DND-41 (cell line): ENCODE measurements around the gene ANAPC4.

ENCODE experiments used
- EZH2 ChIP-seq: IDR thresholded peaks from 3 replicates; pipeline ENCODE4 v1.6.1; 2012; ENCODE audit warnings: borderline replicate concordance, low read depth, mild to moderate bottlenecking, moderate library complexity, low read length, inconsistent platforms; ENCODE audit not compliant: severe bottlenecking
- TF ChIP-seq, protein P1 (sequence below): IDR thresholded peaks from 2 replicates; pipeline ENCODE4 v1.5.1; 2012; ENCODE audit warnings: borderline replicate concordance, low read length, moderate library complexity, mild to moderate bottlenecking; ENCODE audit not compliant: poor library complexity, severe bottlenecking; ENCODE audit errors: extremely low read depth

- TF ChIP-seq, protein P1, sequence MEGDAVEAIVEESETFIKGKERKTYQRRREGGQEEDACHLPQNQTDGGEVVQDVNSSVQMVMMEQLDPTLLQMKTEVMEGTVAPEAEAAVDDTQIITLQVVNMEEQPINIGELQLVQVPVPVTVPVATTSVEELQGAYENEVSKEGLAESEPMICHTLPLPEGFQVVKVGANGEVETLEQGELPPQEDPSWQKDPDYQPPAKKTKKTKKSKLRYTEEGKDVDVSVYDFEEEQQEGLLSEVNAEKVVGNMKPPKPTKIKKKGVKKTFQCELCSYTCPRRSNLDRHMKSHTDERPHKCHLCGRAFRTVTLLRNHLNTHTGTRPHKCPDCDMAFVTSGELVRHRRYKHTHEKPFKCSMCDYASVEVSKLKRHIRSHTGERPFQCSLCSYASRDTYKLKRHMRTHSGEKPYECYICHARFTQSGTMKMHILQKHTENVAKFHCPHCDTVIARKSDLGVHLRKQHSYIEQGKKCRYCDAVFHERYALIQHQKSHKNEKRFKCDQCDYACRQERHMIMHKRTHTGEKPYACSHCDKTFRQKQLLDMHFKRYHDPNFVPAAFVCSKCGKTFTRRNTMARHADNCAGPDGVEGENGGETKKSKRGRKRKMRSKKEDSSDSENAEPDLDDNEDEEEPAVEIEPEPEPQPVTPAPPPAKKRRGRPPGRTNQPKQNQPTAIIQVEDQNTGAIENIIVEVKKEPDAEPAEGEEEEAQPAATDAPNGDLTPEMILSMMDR, result no peak
- TF ChIP-seq EZH2, result no peak
Observed at GRCh38 chr4:25433966-25434827, 57.1 kb downstream of the ANAPC4 start.
